Fibroblast of skin of scalp (primary cell): Measurements from ENCODE around the gene BTBD2.
A peak's percentile ranks its signal among the peaks of the same experiment; 100 is the strongest.

Source experiments
- DNase-seq: peaks from one replicate; pipeline ENCODE4 v3.0.0-alpha.2; 2013

Gene BTBD2

DNA sequence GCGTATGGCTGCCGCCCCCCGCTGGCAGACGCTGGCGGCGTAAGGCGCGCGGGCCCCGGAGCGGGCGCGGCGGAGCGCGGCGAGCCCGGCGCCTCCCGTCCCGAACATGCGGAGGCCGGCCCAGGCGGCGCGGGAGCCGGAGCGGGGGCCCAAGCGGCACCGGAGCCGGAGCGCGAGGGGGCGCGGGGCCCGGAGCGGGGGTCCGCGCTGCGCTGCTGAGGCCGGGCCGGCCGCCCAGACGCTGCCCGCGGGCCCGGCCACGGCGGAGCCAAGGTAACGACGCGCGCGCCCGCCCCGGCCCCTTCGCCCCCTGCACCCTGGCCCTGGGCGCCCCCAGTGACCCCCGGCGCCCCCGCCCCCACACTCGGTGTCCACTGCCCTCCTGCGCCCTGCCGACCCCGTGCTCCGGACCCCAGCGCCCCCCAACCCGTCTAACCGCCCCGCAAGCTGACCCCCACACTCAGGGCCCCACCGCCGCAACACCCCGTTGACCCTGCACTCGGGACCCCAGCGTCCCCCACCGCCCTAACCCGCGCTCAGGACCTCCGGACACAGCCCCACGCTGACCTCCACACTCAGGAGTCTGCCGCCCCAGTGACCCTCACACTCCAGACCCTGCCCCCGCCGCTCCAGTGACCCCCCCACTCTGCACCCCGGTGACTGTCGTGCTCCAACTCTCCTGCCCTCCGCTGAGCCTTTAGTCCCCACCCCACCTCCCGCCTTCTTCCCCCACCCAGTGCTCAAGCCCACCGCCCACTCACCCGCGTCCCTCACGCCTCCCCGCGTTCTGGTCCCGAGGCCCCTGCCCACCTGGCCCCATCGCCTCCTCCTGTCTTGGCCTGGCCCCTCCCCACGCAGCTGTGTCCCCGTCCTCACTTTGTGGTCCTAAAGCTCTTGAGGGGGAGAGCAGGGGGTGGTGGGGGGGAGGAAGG is 74.1 kb downstream of the BTBD2 start, which contains the start of gene CSNK1G2:
TSS of gene CSNK1G2 (plus strand) at position 27 of the 932 bp plus-strand sequence. CDS start 28,601 bp downstream, outside the sequence.
- no peak for DNase-seq

DNA sequence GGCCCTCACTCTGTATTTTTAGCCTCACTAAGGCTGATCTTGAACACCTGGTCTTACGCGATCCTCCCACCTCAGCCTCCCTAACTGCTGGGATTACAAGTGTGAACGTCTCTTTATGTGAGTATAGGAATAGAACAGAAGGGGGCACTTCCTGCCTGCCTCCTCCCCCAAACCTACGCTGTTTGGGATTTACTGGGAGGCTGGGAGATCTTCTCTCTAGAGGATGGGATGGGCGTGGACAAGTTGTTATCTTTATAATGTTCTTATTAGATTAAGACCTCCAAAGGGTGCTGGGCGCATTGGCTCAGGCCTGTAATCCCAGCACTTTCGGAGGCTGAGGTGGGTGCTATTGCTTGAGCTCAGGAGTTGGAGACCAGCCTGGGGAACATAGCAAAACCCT is 77.4 kb downstream of the BTBD2 start:
- no peak for DNase-seq

DNA sequence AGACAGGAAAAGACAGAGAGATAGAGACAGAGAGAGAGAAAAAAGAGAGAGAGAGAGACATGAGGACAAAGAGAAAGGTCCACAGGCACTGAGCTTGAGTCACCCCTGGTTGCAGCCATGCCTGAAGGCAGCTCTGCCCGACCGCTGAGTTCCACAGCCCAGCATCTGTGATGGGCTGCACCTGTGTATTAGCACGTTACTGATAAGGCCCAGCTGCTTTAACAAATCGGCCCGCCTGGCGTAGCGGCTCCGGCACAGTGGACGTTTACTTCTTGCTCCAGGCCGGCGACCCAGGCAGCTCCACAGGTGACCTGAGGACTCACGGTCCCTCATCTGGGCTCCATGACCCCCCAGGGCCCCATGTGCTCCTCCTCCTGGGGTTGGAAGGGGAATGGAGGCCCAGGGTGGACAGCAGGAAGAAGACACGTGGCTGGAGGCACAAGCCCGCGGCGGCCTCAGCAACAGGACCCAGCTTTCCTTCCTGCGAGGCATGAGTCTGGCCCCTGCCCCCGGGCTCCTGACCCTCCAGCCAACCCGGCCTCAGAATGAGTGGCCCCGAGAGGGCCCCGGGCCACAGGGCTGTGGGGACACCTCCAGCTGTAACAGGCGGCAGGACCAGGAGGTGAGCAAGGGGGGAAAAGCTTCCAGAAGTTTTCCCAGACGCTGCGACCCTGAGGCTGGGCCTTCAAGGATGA is 78.5 kb downstream of the BTBD2 start:
- no peak for DNase-seq

DNA sequence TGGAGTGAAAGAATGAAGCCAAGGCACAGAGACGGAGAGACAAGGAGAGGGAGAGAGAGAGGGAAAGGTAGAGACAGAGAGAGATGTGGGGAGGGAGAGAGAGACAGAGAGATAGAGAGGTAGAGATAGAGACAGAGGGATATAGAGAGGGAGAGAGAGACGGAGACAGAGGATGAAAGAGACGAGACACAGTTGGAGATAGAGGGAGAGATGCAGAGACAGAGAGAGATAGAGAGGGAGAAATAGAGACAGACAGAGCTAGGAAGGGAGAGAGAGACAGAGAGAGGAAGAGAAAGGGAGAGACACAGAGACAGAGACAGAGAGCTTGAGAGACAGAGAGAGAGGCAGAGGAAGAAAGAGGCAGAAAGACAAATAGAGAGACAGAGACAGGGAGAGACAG is 79.1 kb downstream of the BTBD2 start:
- DNase-seq = no peak

DNA sequence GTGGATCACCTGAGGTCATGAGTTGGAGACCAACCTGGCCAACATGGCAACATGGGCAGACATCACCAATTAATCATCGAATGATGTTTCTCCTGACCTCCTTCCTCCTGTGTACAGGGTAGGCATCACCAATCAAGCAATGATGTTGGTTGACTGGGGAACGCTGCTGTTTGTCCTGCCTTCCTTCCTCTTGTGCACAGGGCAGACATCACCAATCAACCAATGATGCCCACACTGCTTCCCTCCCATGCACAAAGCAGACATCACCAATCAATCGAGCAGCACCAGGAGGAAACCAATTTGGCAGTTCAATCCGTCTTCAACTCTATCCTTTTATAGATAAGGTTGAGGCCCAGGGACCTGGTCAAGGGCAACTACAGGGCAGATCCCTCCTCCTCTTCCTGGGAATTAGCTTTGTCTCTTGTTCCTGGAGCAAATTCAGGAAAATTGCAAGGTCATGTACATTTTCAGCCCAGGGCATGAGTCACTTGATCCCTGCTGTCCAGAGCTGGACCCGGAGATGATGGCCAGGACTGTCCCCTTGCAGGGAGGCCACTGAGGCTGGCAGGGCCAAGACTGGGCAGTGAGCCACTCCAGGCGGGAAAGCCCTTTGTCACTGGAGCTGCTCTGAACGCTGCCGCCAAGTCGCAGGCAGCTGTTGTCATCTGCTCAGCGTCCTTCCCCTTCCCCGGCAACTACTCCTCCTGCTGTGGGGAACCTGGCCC is 79.9 kb downstream of the BTBD2 start:
- DNase-seq = peak; percentile 24
